LNCaP clone FGC (cell line): ENCODE data around the gene EVX1.

Experiments used
- DNase-seq: peaks from one replicate; pipeline ENCODE4 v3.0.0-alpha.2; 2011; ENCODE audit warnings: low read depth
- H3K4me3 ChIP-seq: 2 replicates; pipeline ENCODE4 v1.5.1; 2011; ENCODE audit warnings: mild to moderate bottlenecking, low read depth, low read length, control low read depth
- CTCF ChIP-seq: IDR thresholded peaks from 2 replicates; pipeline ENCODE4 v1.5.1; 2012; ENCODE audit warnings: mild to moderate bottlenecking; ENCODE audit not compliant: control insufficient read depth, insufficient read depth; ENCODE audit errors: extremely low read depth

The EVX1 gene

GRCh38 chr7:27207348-27207985, 35.1 kb upstream of the EVX1 start:
- no peak for TF ChIP-seq CTCF
- DNase-seq: no peak
- no peak overlapping the region for H3K4me3 ChIP-seq

- TF ChIP-seq CTCF: no peak
- no peak overlapping the region for H3K4me3 ChIP-seq
- no peak for DNase-seq
Observed at GRCh38 chr7:27208998-27209397, 33.6 kb upstream of the EVX1 start.

GRCh38 chr7:27209933-27210440, 32.6 kb upstream of the EVX1 start:
- H3K4me3 ChIP-seq: no peak overlapping the region
- DNase-seq: no peak
- TF ChIP-seq CTCF: no peak

GRCh38 chr7:27210441-27211083, 32.0 kb upstream of the EVX1 start:
- peak; percentile 77 for TF ChIP-seq CTCF
- H3K4me3 ChIP-seq: no peak overlapping the region
- no peak for DNase-seq

GRCh38 chr7:27211084-27211446, 31.5 kb upstream of the EVX1 start:
- DNase-seq: no peak
- no peak for TF ChIP-seq CTCF
- no peak overlapping the region for H3K4me3 ChIP-seq

GRCh38 chr7:27211764-27212204, 30.8 kb upstream of the EVX1 start:
- TF ChIP-seq CTCF: no peak
- no peak for DNase-seq
- no peak overlapping the region for H3K4me3 ChIP-seq
